OCI-LY3 (cell line): ENCODE results near the gene FGD4.

Experiments used
- EZH2phosphoT487 ChIP-seq: fragments of 200-600 bp; shearing (Covaris generic); IDR thresholded peaks from 2 replicates; pipeline ENCODE4 v1.6.1; 2018; ENCODE audit warnings: antibody characterized with exemption, mixed run types, low read depth
- TF ChIP-seq, protein P1 (sequence below): fragments of 200-600, 300-600 bp; sonication (generic); IDR thresholded peaks from 2 replicates; pipeline ENCODE4 v1.5.1; 2014; ENCODE audit warnings: antibody characterized with exemption, low read length, low read depth

DNA sequence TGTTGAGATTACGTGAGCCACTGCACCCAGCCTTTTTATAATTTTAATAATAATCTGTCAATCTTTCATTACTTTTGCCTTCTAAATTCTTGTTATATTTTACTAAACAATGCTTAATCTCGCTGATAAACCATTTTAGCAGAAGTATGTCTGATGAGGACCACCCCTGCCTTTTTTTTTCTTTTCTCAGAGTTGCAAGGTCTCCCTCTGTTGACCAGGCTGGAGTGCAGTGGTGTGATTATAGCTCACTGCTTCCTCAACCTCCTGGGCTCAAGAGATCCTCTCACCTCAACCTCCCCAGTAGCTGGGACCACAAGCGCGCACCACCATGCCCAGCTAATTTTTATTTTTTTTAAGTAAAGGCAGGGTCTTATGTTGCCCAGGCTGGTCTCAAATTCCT is 161.2 kb downstream of the FGD4 start:
- TF ChIP-seq, protein P1, sequence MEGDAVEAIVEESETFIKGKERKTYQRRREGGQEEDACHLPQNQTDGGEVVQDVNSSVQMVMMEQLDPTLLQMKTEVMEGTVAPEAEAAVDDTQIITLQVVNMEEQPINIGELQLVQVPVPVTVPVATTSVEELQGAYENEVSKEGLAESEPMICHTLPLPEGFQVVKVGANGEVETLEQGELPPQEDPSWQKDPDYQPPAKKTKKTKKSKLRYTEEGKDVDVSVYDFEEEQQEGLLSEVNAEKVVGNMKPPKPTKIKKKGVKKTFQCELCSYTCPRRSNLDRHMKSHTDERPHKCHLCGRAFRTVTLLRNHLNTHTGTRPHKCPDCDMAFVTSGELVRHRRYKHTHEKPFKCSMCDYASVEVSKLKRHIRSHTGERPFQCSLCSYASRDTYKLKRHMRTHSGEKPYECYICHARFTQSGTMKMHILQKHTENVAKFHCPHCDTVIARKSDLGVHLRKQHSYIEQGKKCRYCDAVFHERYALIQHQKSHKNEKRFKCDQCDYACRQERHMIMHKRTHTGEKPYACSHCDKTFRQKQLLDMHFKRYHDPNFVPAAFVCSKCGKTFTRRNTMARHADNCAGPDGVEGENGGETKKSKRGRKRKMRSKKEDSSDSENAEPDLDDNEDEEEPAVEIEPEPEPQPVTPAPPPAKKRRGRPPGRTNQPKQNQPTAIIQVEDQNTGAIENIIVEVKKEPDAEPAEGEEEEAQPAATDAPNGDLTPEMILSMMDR = no peak
- TF ChIP-seq EZH2phosphoT487 = no peak
